ENCODE measurements around the gene PZP.
"Not testable (repeated sequence)": the region's sequence is repeated elsewhere in the genome, so short reads cannot be mapped to it uniquely, and the experiment has no call there.

Gene PZP

DNA sequence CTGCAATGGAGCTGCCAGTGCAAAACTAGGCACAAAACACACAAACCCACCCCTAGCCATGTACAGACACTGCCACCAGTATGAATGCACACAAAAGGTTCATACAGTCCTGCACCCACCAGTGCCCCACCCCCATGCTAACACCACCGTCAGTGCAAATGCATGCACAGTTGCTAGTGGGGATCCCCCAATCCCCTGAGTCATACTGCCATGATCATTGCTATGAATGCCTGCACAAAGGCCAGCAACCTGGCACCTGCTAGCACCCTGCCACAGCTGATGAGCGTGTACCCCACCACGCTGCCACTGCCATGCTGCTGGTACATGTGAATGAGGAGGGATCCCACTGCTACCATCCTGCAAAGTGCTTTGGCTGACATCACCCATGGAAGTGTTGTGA lies 23.9 kb downstream of the PZP start:
- Histone ChIP-seq H3K9me3 (ENCODE audit: insufficient read depth, low read length) (no peaks in the 10 kb centered on the region), H3K36me3 (ENCODE audit: low read length) (no peaks in the 10 kb centered on the region), H3K9ac (ENCODE audit: low read length) (no peak overlapping the region), H3K27me3 (ENCODE audit: low read length) (no peaks in the 10 kb centered on the region), H3K79me2 (ENCODE audit: insufficient read depth, low read length) (no peaks in the 10 kb centered on the region), H3K27ac (ENCODE audit: low read depth, low read length) (no peak overlapping the region), H2AFZ (ENCODE audit: low read depth, low read length, severe bottlenecking) (no peak overlapping the region), H3F3A (ENCODE audit: insufficient read depth) (no peaks in the 10 kb centered on the region), H3K4me3 (ENCODE audit: insufficient read depth, low read length, poor library complexity, severe bottlenecking) (no peak overlapping the region), H3K4me2 (ENCODE audit: low read depth, low read length, poor library complexity, severe bottlenecking) (no peak overlapping the region), H3K9me2 (replicated peaks; ENCODE audit: insufficient read depth, low read length) (no peaks in the 10 kb centered on the region), H4K20me1 (ENCODE audit: low read depth, low read length) (no peaks in the 10 kb centered on the region)
- TF ChIP-seq EZH2phosphoT487 (conservative IDR thresholded peaks at IDR 0.05; ENCODE audit: low read length): no peak

DNA sequence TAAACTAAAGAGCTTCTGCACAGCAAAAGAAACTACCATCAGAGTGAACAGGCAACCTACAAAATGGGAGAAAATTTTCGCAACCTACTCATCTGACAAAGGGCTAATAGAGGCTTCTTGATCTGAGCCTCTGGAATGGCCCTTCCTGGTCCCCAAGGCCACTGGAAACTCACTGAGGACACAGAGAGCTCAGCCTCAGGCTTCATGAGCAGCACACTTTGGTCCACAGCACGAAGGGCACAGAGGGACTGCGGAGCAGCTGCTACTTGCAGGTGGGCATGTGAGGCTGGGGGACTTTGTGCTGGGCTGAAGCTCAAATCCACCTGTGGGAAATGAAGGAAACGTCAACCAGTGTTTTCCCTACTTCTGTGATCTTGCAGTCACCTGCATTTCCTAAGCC lies 27.4 kb downstream of the PZP start:
- Histone ChIP-seq H3K9me3 (ENCODE audit: insufficient read depth, low read length) (no peaks in the 10 kb centered on the region), H3F3A (ENCODE audit: insufficient read depth) (no peaks in the 10 kb centered on the region), H3K9me2 (replicated peaks; ENCODE audit: insufficient read depth, low read length) (no peaks in the 10 kb centered on the region)

DNA sequence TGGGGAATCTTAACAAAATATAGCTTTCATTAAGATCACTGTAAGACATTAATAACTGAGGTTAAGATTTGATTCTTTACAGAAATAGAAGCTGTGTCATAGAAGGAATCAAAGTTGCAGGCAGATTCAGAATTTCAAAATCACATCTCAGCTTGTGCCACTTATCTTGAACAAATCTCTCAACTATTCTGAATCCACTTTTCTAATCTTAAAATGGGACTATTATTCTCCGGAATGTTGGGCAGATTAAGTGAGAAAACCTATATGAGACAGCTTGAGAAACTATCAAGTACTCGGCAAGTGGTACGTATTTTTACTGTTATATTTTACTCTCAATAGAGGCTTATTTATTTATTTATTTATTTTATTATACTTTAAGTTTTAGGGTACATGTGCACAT lies 28.4 kb downstream of the PZP start:
- no peaks in the 10 kb centered on the region for H3K79me2 ChIP-seq (ENCODE audit: insufficient read depth, low read length)
- no peaks in the 10 kb centered on the region for H3K9me2 ChIP-seq (replicated peaks; ENCODE audit: insufficient read depth, low read length)
- no peak overlapping the region for H3K27ac ChIP-seq (ENCODE audit: low read depth, low read length)
- H3K27me3 ChIP-seq (ENCODE audit: low read length): no peaks in the 10 kb centered on the region
- H3K9ac ChIP-seq (ENCODE audit: low read length): no peak overlapping the region
- TF ChIP-seq, protein P1, sequence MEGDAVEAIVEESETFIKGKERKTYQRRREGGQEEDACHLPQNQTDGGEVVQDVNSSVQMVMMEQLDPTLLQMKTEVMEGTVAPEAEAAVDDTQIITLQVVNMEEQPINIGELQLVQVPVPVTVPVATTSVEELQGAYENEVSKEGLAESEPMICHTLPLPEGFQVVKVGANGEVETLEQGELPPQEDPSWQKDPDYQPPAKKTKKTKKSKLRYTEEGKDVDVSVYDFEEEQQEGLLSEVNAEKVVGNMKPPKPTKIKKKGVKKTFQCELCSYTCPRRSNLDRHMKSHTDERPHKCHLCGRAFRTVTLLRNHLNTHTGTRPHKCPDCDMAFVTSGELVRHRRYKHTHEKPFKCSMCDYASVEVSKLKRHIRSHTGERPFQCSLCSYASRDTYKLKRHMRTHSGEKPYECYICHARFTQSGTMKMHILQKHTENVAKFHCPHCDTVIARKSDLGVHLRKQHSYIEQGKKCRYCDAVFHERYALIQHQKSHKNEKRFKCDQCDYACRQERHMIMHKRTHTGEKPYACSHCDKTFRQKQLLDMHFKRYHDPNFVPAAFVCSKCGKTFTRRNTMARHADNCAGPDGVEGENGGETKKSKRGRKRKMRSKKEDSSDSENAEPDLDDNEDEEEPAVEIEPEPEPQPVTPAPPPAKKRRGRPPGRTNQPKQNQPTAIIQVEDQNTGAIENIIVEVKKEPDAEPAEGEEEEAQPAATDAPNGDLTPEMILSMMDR (IDR thresholded peaks at IDR 0.05; ENCODE audit: insufficient read depth, low read length, poor library complexity, severe bottlenecking): no peak
- no peak for TF ChIP-seq EZH2phosphoT487 (conservative IDR thresholded peaks at IDR 0.05; ENCODE audit: low read length)
- H3K4me3 ChIP-seq (ENCODE audit: insufficient read depth, low read length, poor library complexity, severe bottlenecking): no peak overlapping the region
- no peaks in the 10 kb centered on the region for H3K36me3 ChIP-seq (ENCODE audit: low read length)
- no peaks in the 10 kb centered on the region for H4K20me1 ChIP-seq (ENCODE audit: low read depth, low read length)
- H3K9me3 ChIP-seq (ENCODE audit: insufficient read depth, low read length): no peaks in the 10 kb centered on the region
- H3F3A ChIP-seq (ENCODE audit: insufficient read depth): no peaks in the 10 kb centered on the region
- H3K4me2 ChIP-seq (ENCODE audit: low read depth, low read length, poor library complexity, severe bottlenecking): no peak overlapping the region
- no peak overlapping the region for H2AFZ ChIP-seq (ENCODE audit: low read depth, low read length, severe bottlenecking)

More for the DNA sequence above, 27.4 kb downstream of the PZP start:
- TF ChIP-seq, protein P1 (IDR thresholded peaks at IDR 0.05; ENCODE audit: insufficient read depth, low read length, poor library complexity, severe bottlenecking): no peak
- TF ChIP-seq EZH2phosphoT487 (conservative IDR thresholded peaks at IDR 0.05; ENCODE audit: low read length): no peak
- Histone ChIP-seq H3K27ac (ENCODE audit: low read depth, low read length) (no peak overlapping the region), H3K27me3 (ENCODE audit: low read length) (no peaks in the 10 kb centered on the region), H3K4me3 (ENCODE audit: insufficient read depth, low read length, poor library complexity, severe bottlenecking) (no peak overlapping the region), H3K36me3 (ENCODE audit: low read length) (no peaks in the 10 kb centered on the region), H3K79me2 (ENCODE audit: insufficient read depth, low read length) (no peaks in the 10 kb centered on the region), H3K4me2 (ENCODE audit: low read depth, low read length, poor library complexity, severe bottlenecking) (no peak overlapping the region), H3K9ac (ENCODE audit: low read length) (no peak overlapping the region), H4K20me1 (ENCODE audit: low read depth, low read length) (no peaks in the 10 kb centered on the region), H2AFZ (ENCODE audit: low read depth, low read length, severe bottlenecking) (no peak overlapping the region)

DNA sequence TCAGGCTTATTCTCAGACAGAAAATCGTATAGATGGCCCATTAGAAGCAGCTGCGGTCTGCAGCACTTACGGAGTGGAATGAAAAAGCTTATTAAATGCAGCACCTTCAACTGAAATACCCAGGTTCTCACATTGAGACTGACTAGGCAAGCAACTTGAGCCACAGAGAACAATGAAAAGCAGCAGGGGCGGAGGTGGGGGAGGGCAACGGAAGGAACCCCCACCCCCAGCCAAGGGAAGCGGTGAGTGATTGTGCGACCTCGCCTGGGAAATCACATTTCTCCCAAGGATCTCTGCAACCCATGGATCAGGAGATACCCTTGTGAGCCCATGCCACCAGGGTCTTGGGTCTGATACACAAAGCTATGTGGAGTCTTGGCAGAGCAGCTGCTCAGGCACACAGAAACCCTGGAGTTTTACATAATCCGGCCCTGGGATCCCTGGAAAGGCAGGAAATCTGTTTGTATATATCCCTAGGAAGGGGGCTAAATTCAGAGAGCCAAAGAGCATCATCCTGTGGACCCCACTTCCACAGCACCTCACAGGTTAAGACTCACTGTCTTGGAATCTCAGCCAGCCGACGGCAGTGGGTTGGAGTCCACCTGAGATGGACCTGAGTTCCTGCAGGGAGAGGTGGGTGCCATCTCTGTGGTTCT lies 38.1 kb downstream of the PZP start:
- Histone ChIP-seq H3K4me3 (ENCODE audit: insufficient read depth, low read length, poor library complexity, severe bottlenecking) (no peak overlapping the region), H3K9me2 (replicated peaks; ENCODE audit: insufficient read depth, low read length) (no peaks in the 10 kb centered on the region), H3K9ac (ENCODE audit: low read length) (no peak overlapping the region), H3K4me2 (ENCODE audit: low read depth, low read length, poor library complexity, severe bottlenecking) (no peak overlapping the region), H3K79me2 (ENCODE audit: insufficient read depth, low read length) (no peaks in the 10 kb centered on the region), H3F3A (ENCODE audit: insufficient read depth) (no peaks in the 10 kb centered on the region), H3K27ac (ENCODE audit: low read depth, low read length) (no peak overlapping the region), H3K9me3 (ENCODE audit: insufficient read depth, low read length) (no peaks in the 10 kb centered on the region), H3K27me3 (ENCODE audit: low read length) (no peaks in the 10 kb centered on the region), H2AFZ (ENCODE audit: low read depth, low read length, severe bottlenecking) (no peak overlapping the region), H4K20me1 (ENCODE audit: low read depth, low read length) (no peaks in the 10 kb centered on the region), H3K36me3 (ENCODE audit: low read length) (no peaks in the 10 kb centered on the region)
- TF ChIP-seq, protein P1 (IDR thresholded peaks at IDR 0.05; ENCODE audit: insufficient read depth, low read length, poor library complexity, severe bottlenecking): no peak

DNA sequence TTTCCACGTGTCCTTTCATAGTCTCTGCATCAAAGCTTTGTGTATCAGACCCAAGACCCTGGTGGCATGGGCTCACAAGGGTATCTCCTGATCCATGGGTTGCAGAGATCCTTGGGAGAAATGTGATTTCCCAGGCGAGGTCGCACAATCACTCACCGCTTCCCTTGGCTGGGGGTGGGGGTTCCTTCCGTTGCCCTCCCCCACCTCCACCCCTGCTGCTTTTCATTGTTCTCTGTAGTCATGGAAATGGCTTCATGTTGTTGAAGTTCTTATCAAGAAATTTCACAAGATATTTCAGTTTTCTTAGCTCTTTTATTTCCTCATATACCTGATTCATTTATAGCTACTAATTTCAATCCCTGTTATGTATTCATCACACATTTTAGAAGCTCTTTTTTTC lies 40.9 kb downstream of the PZP start:
- not testable (repeated sequence) for H4K20me1 ChIP-seq (ENCODE audit: low read depth, low read length); H2AFZ ChIP-seq (ENCODE audit: low read depth, low read length, severe bottlenecking); H3K9me2 ChIP-seq (replicated peaks; ENCODE audit: insufficient read depth, low read length); H3K36me3 ChIP-seq (ENCODE audit: low read length); H3K27me3 ChIP-seq (ENCODE audit: low read length); H3K27ac ChIP-seq (ENCODE audit: low read depth, low read length); H3K4me2 ChIP-seq (ENCODE audit: low read depth, low read length, poor library complexity, severe bottlenecking); H3K9me3 ChIP-seq (ENCODE audit: insufficient read depth, low read length); H3K9ac ChIP-seq (ENCODE audit: low read length); H3K4me3 ChIP-seq (ENCODE audit: insufficient read depth, low read length, poor library complexity, severe bottlenecking); H3F3A ChIP-seq (ENCODE audit: insufficient read depth); H3K79me2 ChIP-seq (ENCODE audit: insufficient read depth, low read length)
